Upper lobe of left lung (tissue), 4 donors: Measurements from ENCODE around the gene GAB2.

Experiments used
- POLR2A ChIP-seq, 4 donors: fragments of 450-650 bp; IDR thresholded peaks; one replicate each; pipeline ENCODE4 v1.5.1; 2016 to 2017; ENCODE audit warnings: antibody characterized with exemption in 4 of 4, mild to moderate bottlenecking in 2 of 4
- POLR2AphosphoS5 ChIP-seq, 2 donors: sonication (generic); formaldehyde crosslinking; IDR thresholded peaks; one replicate each; pipeline ENCODE4 v1.5.1; 2017; ENCODE audit warnings: antibody characterized with exemption in 2 of 2
- TF ChIP-seq, protein P1 (sequence below), 6 experiments: fragments of 450-650 bp in 4 of 6; fragments of 200-600 bp in 2 of 6; sonication (generic) in 2 of 6; IDR thresholded peaks; one replicate each; pipeline ENCODE4 v1.5.1; 2016 to 2019; ENCODE audit warnings: antibody characterized with exemption in 6 of 6

GRCh38 chr11:78450866-78451265 is 33.2 kb upstream of the GAB2 start:
- no peak for TF ChIP-seq POLR2A (IDR thresholded peaks at IDR 0.05)
- no peak for TF ChIP-seq POLR2AphosphoS5 (IDR thresholded peaks at IDR 0.05)
- TF ChIP-seq, protein P1, sequence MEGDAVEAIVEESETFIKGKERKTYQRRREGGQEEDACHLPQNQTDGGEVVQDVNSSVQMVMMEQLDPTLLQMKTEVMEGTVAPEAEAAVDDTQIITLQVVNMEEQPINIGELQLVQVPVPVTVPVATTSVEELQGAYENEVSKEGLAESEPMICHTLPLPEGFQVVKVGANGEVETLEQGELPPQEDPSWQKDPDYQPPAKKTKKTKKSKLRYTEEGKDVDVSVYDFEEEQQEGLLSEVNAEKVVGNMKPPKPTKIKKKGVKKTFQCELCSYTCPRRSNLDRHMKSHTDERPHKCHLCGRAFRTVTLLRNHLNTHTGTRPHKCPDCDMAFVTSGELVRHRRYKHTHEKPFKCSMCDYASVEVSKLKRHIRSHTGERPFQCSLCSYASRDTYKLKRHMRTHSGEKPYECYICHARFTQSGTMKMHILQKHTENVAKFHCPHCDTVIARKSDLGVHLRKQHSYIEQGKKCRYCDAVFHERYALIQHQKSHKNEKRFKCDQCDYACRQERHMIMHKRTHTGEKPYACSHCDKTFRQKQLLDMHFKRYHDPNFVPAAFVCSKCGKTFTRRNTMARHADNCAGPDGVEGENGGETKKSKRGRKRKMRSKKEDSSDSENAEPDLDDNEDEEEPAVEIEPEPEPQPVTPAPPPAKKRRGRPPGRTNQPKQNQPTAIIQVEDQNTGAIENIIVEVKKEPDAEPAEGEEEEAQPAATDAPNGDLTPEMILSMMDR (IDR thresholded peaks at IDR 0.05): no peak
